GM21786 (cell line): ENCODE measurements around the gene GJB1.
"Not testable (repeated sequence)": the region's sequence is repeated elsewhere in the genome, so short reads cannot be mapped to it uniquely, and the experiment has no call there.

Experiments used
- ATAC-seq: cut with Tn5 transposase; IDR thresholded peaks from one replicate; pipeline ENCODE4 v1.9.1; 2021; ENCODE audit not compliant: unreplicated experiment

Gene GJB1

GRCh38 chrX:71222929-71223328 is at the start of gene GJB1:
TSS of gene GJB1 (plus strand) at chrX:71223224. CDS start at chrX:71223708, 484 bp downstream.
- no peak for ATAC-seq

DNA sequence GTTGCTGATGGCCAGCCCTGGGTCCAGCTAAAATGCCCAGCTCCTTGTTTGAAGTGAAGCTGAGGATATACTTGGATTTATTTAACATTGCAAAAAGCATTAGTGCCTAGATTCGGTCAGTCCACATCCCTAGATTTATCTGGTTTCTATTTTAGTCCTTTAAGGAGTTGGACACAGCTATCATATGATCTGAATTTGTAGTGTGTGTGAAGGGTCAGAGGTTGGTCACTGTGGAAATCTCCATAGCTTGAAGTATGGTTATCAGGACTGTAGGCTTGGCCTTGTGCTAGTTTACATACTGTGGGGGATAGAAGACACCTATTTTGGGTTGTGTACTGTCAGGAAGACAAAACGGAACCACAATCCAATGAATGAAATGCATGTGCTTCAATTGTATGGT is 49.6 kb upstream of the GJB1 start:
- no peak for ATAC-seq

GRCh38 chrX:71174795-71175194 is 48.2 kb upstream of the GJB1 start:
- no peak for ATAC-seq

DNA sequence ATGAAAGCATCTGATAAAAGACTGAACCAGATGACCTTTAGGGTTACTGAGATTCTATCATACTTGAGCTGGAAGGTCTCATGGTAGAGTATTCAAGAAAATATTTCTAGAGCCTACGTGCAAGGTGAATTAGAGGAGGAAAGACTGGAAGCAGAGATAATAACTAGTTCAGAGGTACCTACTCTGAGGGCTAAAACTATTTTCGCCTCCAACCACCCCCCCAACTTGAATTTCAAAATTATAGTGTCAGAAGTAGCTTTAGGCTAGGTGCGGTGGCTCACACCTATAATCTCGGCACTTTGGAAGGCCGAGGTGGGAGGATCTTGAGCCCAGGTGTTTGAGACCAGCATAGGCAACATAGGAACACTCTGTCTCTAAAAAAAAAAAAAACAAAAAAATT is 47.5 kb upstream of the GJB1 start:
- no peak for ATAC-seq

- ATAC-seq = no peak
Measured at GRCh38 chrX:71177327-71177726, 45.7 kb upstream of the GJB1 start.

DNA sequence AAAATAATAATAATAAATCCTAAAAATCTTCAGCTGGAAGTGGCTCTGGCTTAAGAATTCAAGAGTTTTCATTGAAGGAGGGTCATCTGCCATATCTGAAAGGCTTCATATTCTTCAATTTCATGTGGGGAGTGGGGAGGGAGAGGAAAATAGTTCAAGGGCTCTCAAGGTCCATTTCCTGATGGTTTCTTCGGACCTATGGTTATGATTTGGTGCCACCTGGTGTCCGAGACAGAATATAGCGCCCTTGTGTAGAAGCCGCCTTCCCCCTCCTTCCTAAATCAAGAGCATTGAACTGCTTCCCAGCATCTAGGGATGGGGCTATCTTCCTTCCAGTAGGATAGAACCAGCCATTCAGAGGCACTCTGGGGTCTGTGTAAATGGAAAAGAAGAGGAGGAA is 44.1 kb upstream of the GJB1 start:
- no peak for ATAC-seq

- not testable (repeated sequence) for ATAC-seq
Measured at GRCh38 chrX:71180579-71181265, 42.3 kb upstream of the GJB1 start.

GRCh38 chrX:71181558-71181909 is 41.5 kb upstream of the GJB1 start:
- peak; percentile 36 for ATAC-seq

- peak; percentile 86 for ATAC-seq
Measured at GRCh38 chrX:71181910-71182799, 40.9 kb upstream of the GJB1 start.

DNA sequence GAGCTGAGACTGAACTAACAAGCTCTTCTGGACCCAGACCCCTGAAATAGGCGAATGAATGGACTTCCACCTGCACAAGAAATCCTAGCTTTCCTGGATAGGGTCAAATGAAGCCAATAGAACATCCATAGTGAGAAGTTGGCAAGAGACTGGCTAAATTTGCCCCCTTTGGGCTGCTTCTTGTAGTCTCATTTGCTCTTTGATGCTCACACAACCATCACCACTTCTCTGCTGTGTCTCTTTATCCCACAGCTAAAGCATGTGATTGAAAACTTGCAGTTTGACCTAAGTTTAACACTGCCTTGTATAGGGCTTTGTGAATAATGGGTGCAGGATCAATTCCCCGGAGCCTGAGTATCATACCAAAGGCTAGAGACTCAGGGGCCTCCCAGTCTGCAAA is 40.2 kb upstream of the GJB1 start:
- no peak for ATAC-seq

DNA sequence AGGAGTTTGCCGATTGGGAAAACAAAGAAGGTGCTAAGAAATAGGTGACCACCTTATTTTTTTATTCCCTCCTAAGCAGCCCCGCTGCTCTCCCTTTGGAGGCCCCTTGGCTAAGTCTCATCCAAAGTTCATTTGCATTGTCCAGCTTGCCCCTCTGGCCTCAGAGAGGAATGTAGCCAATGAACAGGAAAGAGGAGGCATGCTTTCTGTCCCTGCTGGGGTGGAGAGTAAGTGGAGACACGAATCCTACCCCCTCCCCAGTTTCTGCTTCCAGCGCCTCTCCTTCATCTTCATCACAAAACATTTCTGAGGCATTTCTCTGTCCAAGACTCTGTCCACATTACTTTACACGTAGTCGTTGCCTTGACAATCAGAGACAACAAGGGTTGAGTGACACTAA is 39.7 kb upstream of the GJB1 start:
- ATAC-seq = no peak

GRCh38 chrX:71184092-71184491 is 38.9 kb upstream of the GJB1 start:
- ATAC-seq = no peak

GRCh38 chrX:71184803-71185495 is 38.1 kb upstream of the GJB1 start:
- no peak for ATAC-seq

DNA sequence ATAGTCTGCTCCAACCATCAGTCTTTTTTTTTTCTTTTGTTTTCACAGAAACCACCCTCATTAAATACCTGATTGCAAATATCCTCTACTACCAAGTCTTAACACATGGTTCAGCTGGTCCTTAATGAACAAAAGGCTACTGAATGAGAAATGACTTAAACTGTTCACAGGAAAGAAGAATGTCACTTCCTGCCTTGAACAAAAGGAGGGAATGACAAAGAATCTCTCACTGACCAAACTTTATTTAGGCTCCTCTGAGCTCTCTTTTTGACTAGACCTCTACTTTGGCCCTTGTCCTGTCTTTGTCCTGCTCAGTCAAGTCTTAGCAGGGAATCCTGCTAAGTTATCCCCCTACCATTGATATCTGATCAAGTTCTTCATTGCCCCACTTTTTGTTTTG is 31.8 kb upstream of the GJB1 start:
- no peak for ATAC-seq

GRCh38 chrX:71195964-71196649 is 26.9 kb upstream of the GJB1 start:
- ATAC-seq = peak; percentile 54

DNA sequence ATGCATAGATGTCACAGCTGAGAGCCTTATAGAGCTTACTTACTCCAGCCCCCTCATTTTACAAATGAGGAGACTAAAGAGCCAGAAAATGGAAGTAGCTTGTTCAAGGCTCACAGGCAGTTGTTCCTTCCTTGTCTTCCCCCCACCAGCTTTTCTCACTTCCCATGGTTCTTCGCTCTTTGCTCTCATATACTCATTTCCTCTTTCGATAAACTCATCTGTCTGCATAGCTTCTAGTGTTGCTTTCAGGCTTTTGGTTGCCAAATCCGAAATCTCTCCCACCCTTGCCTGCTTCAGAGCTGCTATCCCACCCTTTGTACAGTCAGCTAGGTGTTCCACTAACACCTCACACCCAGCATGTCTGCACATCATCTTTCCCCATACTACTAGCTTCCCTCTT is 25.0 kb upstream of the GJB1 start:
- peak; percentile 74 for ATAC-seq

GRCh38 chrX:71199252-71200008 is 23.6 kb upstream of the GJB1 start:
- ATAC-seq = no peak

DNA sequence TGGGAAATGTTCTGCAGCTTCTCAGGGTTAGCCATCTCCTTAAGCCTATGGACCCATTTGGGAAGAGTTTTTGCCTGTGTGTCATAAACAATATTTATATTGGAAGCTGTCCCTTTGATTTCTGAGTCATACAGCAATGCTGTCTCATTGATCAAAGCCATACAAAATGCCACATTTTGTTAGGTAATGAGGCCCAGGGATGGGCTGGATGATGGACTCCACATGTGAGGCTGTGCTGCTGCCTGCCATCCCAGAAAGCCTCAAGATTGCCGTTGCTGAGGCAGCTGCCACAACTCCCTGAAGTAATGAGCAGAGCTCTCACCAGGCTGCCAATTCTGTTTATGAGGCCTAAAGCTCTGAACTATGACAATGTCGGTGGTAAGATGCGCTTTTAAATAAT is 12.2 kb upstream of the GJB1 start:
- ATAC-seq = no peak

DNA sequence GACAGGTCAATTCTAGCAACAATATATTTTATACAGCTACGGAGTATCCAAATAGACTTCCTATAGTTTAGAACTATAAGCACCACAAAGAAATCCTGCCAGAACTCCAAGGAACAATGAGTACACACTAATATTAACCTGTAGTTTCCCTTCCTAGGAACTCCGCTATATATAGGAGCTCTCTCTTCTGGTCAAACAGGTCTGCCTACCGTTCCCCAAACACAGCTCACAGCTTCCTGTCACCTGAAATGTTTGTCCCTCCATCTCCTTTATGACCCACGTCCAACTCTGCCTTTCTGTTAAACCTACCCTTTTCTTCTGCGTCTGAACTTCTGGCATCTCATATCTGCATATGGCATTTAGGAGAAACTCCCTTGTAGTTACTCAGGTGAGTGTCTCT is 10.5 kb upstream of the GJB1 start:
- ATAC-seq = no peak

GRCh38 chrX:71214152-71214551 is 8.9 kb upstream of the GJB1 start:
- no peak for ATAC-seq
